H1 (cell line): Measurements from ENCODE around the gene CALCR. TPM values are rescaled to one million over a fixed set of nuclear protein-coding genes. Genes with fewer than 3 reads are reported as not detected.

Experiments used
- CTCF ChIA-PET: fragments of 300-600 bp; sonication (Branson Sonifier 250); formaldehyde crosslinking; loops from one replicate; lab custom pipeline; 2021; ENCODE audit not compliant: partially characterized antibody; lab: Charles Lee
- POLR2A ChIA-PET: fragments of 300-600 bp; sonication (Branson Sonifier 250); formaldehyde crosslinking; loops from one replicate; lab custom pipeline; 2021; ENCODE audit warnings: inconsistent platforms; ENCODE audit not compliant: partially characterized antibody; lab: Charles Lee
- DNase-seq, 2 experiments: peaks; one replicate each; pipeline versions ENCODE4 v3.0.0 to v3.0.0-alpha.2; 2010 to 2022; ENCODE audit warnings: low spot score in 2 of 2, low read depth in 1 of 2, mixed read lengths in 1 of 2
- FAIRE-seq: peaks from 2 replicates; lab custom pipeline; 2011; peaks lifted over from hg19 to GRCh38; lab: Jason Lieb, UNC
- H2AFZ ChIP-seq: 2 replicates; pipeline ENCODE4 v1.8.1; 2012; ENCODE audit warnings: low read length, inconsistent platforms
- H2AK5ac ChIP-seq: 2 replicates; pipeline ENCODE4 v1.6.1; 2013; ENCODE audit warnings: low read depth, low read length
- H2BK120ac ChIP-seq: replicated peaks from 2 replicates; pipeline ENCODE3; 2013; ENCODE audit warnings: low read depth, low read length, inconsistent platforms
- H2BK12ac ChIP-seq: 2 replicates; pipeline ENCODE4 v1.6.1; 2013; ENCODE audit warnings: low read depth, low read length
- H2BK15ac ChIP-seq: 2 replicates; pipeline ENCODE4 v1.6.1; 2013; ENCODE audit warnings: low read length
- H2BK20ac ChIP-seq: 2 replicates; pipeline ENCODE4 v1.6.1; 2013; ENCODE audit warnings: low read length
- H2BK5ac ChIP-seq: 2 replicates; pipeline ENCODE4 v1.6.1; 2013; ENCODE audit warnings: low read depth, low read length
- H3K14ac ChIP-seq: 2 replicates; pipeline ENCODE4 v1.6.1; 2013; ENCODE audit warnings: inconsistent platforms; ENCODE audit not compliant: insufficient read length
- H3K18ac ChIP-seq: 2 replicates; pipeline ENCODE4 v1.6.1; 2013; ENCODE audit warnings: low read length; ENCODE audit errors: extremely low read depth
- H3K23ac ChIP-seq: 2 replicates; pipeline ENCODE4 v1.6.1; 2013; ENCODE audit warnings: inconsistent platforms; ENCODE audit not compliant: insufficient read length
- H3K23me2 ChIP-seq: 2 replicates; pipeline ENCODE4 v1.6.1; 2013; ENCODE audit warnings: low read depth, low read length
- H3K27ac ChIP-seq: 2 replicates; pipeline ENCODE4 v1.6.1; 2011; ENCODE audit warnings: low read depth, low read length, inconsistent platforms
- H3K27me3 ChIP-seq, 4 experiments: replicated peaks in 1 of 4; 1 replicate in 1 of 4; 2 replicates in 3 of 4; pipeline versions ENCODE4 v1.6.1 to v1.8.1; 2011 to 2013; ENCODE audit warnings: low read length in 3 of 4, mild to moderate bottlenecking in 3 of 4, inconsistent platforms in 2 of 4, mixed read lengths in 2 of 4, moderate library complexity in 1 of 4; ENCODE audit not compliant: control insufficient read depth in 3 of 4, insufficient read depth in 3 of 4; ENCODE audit errors: extremely low read depth in 1 of 4
- H3K36me3 ChIP-seq, 4 experiments: 2 replicates each; pipeline versions ENCODE4 v1.6.1 to v1.8.1; 2011 to 2013; ENCODE audit warnings: mild to moderate bottlenecking in 4 of 4, low read length in 3 of 4, moderate library complexity in 2 of 4, control low read depth in 1 of 4, inconsistent platforms in 1 of 4; ENCODE audit not compliant: insufficient read depth in 4 of 4, control insufficient read depth in 2 of 4
- H3K4ac ChIP-seq: replicated peaks from 2 replicates; pipeline ENCODE3; 2013; ENCODE audit warnings: low read length, low read depth, mixed read lengths, inconsistent platforms; ENCODE audit not compliant: insufficient read length
- H3K4me1 ChIP-seq, 4 experiments: replicated peaks in 1 of 4; 1 replicate in 1 of 4; 2 replicates in 3 of 4; pipeline versions ENCODE4 v1.6.1 to v1.8.1; 2011 to 2013; ENCODE audit warnings: low read length in 3 of 4, inconsistent platforms in 2 of 4, mixed read lengths in 1 of 4; ENCODE audit not compliant: insufficient read depth in 4 of 4, control insufficient read depth in 3 of 4
- H3K4me2 ChIP-seq, 2 experiments: 2 replicates each; pipeline versions ENCODE4 v1.6.1 to v1.8.1; 2011 to 2013; ENCODE audit warnings: low read depth in 2 of 2, low read length in 2 of 2, control low read depth in 1 of 2, inconsistent platforms in 1 of 2, mild to moderate bottlenecking in 1 of 2; ENCODE audit not compliant: insufficient read depth in 1 of 2
- H3K4me3 ChIP-seq, 4 experiments: fragments of 200-600, 300-600 bp in 1 of 4; sonication (generic), shearing (Covaris generic), sonication (Bioruptor Twin) in 1 of 4; 2 replicates each; pipeline versions ENCODE4 v1.5.1 to v1.8.1; 2011 to 2016; ENCODE audit warnings: low read length in 4 of 4, low read depth in 3 of 4, control low read depth in 2 of 4, inconsistent platforms in 2 of 4, mild to moderate bottlenecking in 2 of 4, mixed read lengths in 1 of 4, moderate library complexity in 1 of 4; ENCODE audit not compliant: insufficient read depth in 2 of 4; ENCODE audit errors: extremely low read depth in 1 of 4
- H3K56ac ChIP-seq: replicated peaks from 2 replicates; pipeline ENCODE3; 2013; ENCODE audit warnings: low read depth, mild to moderate bottlenecking, mixed read lengths, low read length, inconsistent platforms; ENCODE audit not compliant: insufficient read length
- H3K79me1 ChIP-seq: 2 replicates; pipeline ENCODE4 v1.6.1; 2013; ENCODE audit warnings: low read depth, low read length, control low read depth
- H3K79me2 ChIP-seq, 2 experiments: 2 replicates each; pipeline versions ENCODE4 v1.6.1 to v1.8.1; 2012 to 2013; ENCODE audit warnings: low read length in 2 of 2, mild to moderate bottlenecking in 2 of 2, inconsistent platforms in 1 of 2; ENCODE audit not compliant: insufficient read depth in 2 of 2, control insufficient read depth in 1 of 2
- H3K9ac ChIP-seq, 4 experiments: replicated peaks in 1 of 4; 1 replicate in 1 of 4; 2 replicates in 3 of 4; pipeline versions ENCODE4 v1.6.1 to v1.8.1; 2011 to 2013; ENCODE audit warnings: low read depth in 3 of 4, low read length in 3 of 4, control low read depth in 2 of 4, mild to moderate bottlenecking in 2 of 4, moderate library complexity in 2 of 4, inconsistent platforms in 1 of 4; ENCODE audit errors: extremely low read depth in 1 of 4
- H3K9me3 ChIP-seq, 2 experiments: 2 replicates each; pipeline versions ENCODE4 v1.6.1 to v1.8.1; 2012 to 2013; ENCODE audit warnings: mild to moderate bottlenecking in 2 of 2, moderate library complexity in 2 of 2, control low read depth in 1 of 2, inconsistent platforms in 1 of 2, low read depth in 1 of 2, low read length in 1 of 2, mixed read lengths in 1 of 2; ENCODE audit not compliant: insufficient read depth in 2 of 2
- H4K20me1 ChIP-seq, 2 experiments: replicated peaks in 1 of 2; 2 replicates each; pipeline versions ENCODE3 to v1.8.1; 2011 to 2013; ENCODE audit warnings: inconsistent platforms in 2 of 2, low read length in 2 of 2, mild to moderate bottlenecking in 1 of 2; ENCODE audit not compliant: insufficient read depth in 2 of 2, control insufficient read depth in 1 of 2
- H4K5ac ChIP-seq: 2 replicates; pipeline ENCODE4 v1.6.1; 2013; ENCODE audit warnings: low read length, low read depth, mixed read lengths, inconsistent platforms; ENCODE audit not compliant: insufficient read length
- H4K8ac ChIP-seq: 2 replicates; pipeline ENCODE4 v1.8.0; 2013; ENCODE audit warnings: mild to moderate bottlenecking, moderate library complexity, low read length, inconsistent platforms; ENCODE audit not compliant: insufficient read depth; ENCODE audit errors: extremely low read depth
- H4K91ac ChIP-seq: replicated peaks from 2 replicates; pipeline ENCODE3; 2013; ENCODE audit warnings: low read length, mixed read lengths, inconsistent platforms; ENCODE audit not compliant: insufficient read length
- ASH2L ChIP-seq: fragments of 200-600, 300-600 bp; sonication (generic); IDR thresholded peaks from one replicate; pipeline ENCODE4 v1.7.1; 2017; ENCODE audit warnings: low read length
- CBX5 ChIP-seq: fragments of 300-800, 300-1000 bp; sonication (generic); IDR thresholded peaks from 2 replicates; pipeline ENCODE4 v1.7.1; 2016; ENCODE audit warnings: antibody characterized with exemption, low read length, low read depth
- CBX8 ChIP-seq: fragments of 300-800, 300-1000 bp; sonication (generic); IDR thresholded peaks from 2 replicates; pipeline ENCODE4 v1.7.1; 2016; ENCODE audit warnings: low read depth, low read length, borderline replicate concordance
- CEBPB ChIP-seq: IDR thresholded peaks from 2 replicates; pipeline ENCODE4 v1.6.1; 2012; ENCODE audit warnings: low read depth, low read length
- CREB1 ChIP-seq: IDR thresholded peaks from 2 replicates; pipeline ENCODE4 v1.6.1; 2012; ENCODE audit warnings: inconsistent platforms
- EGR1 ChIP-seq: IDR thresholded peaks from 2 replicates; pipeline ENCODE4 v1.6.1; 2011; ENCODE audit warnings: low read depth, low read length, borderline replicate concordance
- EP300 ChIP-seq, 2 experiments: IDR thresholded peaks; 1 replicate in 1 of 2; 2 replicates in 1 of 2; pipeline ENCODE4 v1.6.1; 2011 to 2012; ENCODE audit warnings: low read depth in 2 of 2, low read length in 2 of 2, mild to moderate bottlenecking in 2 of 2, borderline replicate concordance in 1 of 2, inconsistent platforms in 1 of 2, moderate library complexity in 1 of 2
- JUND ChIP-seq: IDR thresholded peaks from 2 replicates; pipeline ENCODE4 v1.6.1; 2011; ENCODE audit warnings: mild to moderate bottlenecking, improper control_type of control experiment, low read length
- KDM4A ChIP-seq: IDR thresholded peaks from one replicate; pipeline ENCODE4 v1.7.1; 2012; ENCODE audit warnings: low read depth, mild to moderate bottlenecking, moderate library complexity, low read length, inconsistent platforms; ENCODE audit not compliant: severe bottlenecking
- POLR2A ChIP-seq, 2 experiments: IDR thresholded peaks; 1 replicate in 1 of 2; 2 replicates in 1 of 2; pipeline ENCODE4 v1.6.1; 2011; ENCODE audit warnings: low read depth in 2 of 2, low read length in 2 of 2, mild to moderate bottlenecking in 2 of 2; ENCODE audit errors: control extremely low read depth in 1 of 2
- RNF2 ChIP-seq: fragments of 200-900, 300-1000 bp; sonication (generic); IDR thresholded peaks from 2 replicates; pipeline ENCODE4 v1.7.1; 2016; ENCODE audit warnings: borderline replicate concordance, low read depth, mild to moderate bottlenecking, antibody characterized with exemption, low read length; ENCODE audit not compliant: poor library complexity, severe bottlenecking; ENCODE audit errors: missing control alignments
- SRF ChIP-seq: IDR thresholded peaks from 2 replicates; pipeline ENCODE4 v1.6.1; 2011; ENCODE audit warnings: mild to moderate bottlenecking, low read depth, low read length, moderate library complexity
- TAF1 ChIP-seq: IDR thresholded peaks from 2 replicates; pipeline ENCODE4 v1.6.1; 2011; ENCODE audit warnings: mild to moderate bottlenecking, low read depth, low read length
- TCF12 ChIP-seq: IDR thresholded peaks from 2 replicates; pipeline ENCODE4 v1.6.1; 2011; ENCODE audit warnings: low read depth, mild to moderate bottlenecking, low read length
- WGBS, 2 experiments: shearing (Covaris generic) in 1 of 2; methylation state at CpG; one replicate each; pipeline versions ENCODE4 v1.1.6 to v1.1.7; 2013 to 2015; ENCODE audit warnings: low lambda C conversion rate in 2 of 2, mixed read lengths in 2 of 2, inconsistent platforms in 1 of 2, low coverage in 1 of 2, missing lambda C conversion rate in 1 of 2; ENCODE audit not compliant: insufficient replicate concordance in 2 of 2, insufficient coverage in 1 of 2, insufficient read length in 1 of 2; ENCODE audit errors: extremely low coverage in 1 of 2, missing lambda C conversion rate in 1 of 2; 5-methylcytosine and 5-hydroxymethylcytosine counted together
- polyA plus RNA-seq, 7 experiments: library from polyadenylated mRNA; depleted of rRNA in 3 of 7; stranded (reverse) in 5 of 7; unstranded in 2 of 7; fragments of >200 nt in 5 of 7; fragments of 200-250 nt in 2 of 7; gene quantifications; 1 replicate in 5 of 7; 2 replicates in 1 of 7; 4 replicates in 1 of 7; pipeline versions ENCODE4 v1.2.1 to v1.2.3, GENCODE V29; 2011 to 2013; ENCODE audit warnings: missing spikeins in 2 of 7, mixed read lengths in 2 of 7
- total RNA-seq: library from RNA; stranded (reverse); fragmentation: NEBNext Ultra II Directional; extraction: Animal tissue kit (Norgen Biotek cat#: 25700); gene quantifications from 2 replicates; pipeline ENCODE4 v1.2.1, GENCODE V29; 2021
- TF ChIP-seq, protein P1 (sequence below): IDR thresholded peaks from 2 replicates; pipeline ENCODE4 v1.6.1; 2011; ENCODE audit warnings: low read length, improper control_type of control experiment

The CALCR gene
- total and polyA plus RNA-seq, 2 of the 8 experiments (the other 6 are each of a cell fraction or from before 2014, with no cell fraction given), result 1.0 to 3.6 TPM

DNA sequence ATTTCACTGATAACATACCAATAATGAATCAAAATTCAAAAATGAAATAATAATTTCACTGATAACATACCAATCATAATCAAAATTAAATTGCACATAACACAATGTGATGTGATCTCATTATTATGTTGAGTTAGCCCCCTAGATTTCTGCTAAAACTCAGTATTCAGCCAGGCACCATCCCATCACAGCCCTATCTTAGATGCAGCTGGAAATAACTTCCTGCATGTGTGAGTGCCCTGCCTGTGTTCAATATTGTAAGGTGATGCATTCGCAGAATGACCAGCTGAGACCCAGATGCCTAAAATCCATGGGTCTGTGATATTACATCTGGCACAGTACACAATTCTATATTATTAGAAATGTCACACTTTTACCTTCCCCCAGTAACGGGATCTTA, 142.4 kb downstream of the CALCR start:
- Histone ChIP-seq H3K27ac (no peak overlapping the region), H4K91ac (no peak overlapping the region), H3K4me3 (no peak overlapping the region), H3K4me1 (no peaks in the 10 kb centered on the region), H4K20me1 (no peaks in the 10 kb centered on the region), H2BK120ac (no peak overlapping the region), H2BK20ac (no peak overlapping the region), H3K9ac (no peak overlapping the region), H3K18ac (no peak overlapping the region), H3K4ac (no peak overlapping the region), H4K8ac (no peak overlapping the region), H3K36me3 (no peaks in the 10 kb centered on the region), H4K5ac (no peak overlapping the region), H3K56ac (no peak overlapping the region), H2BK5ac (no peak overlapping the region), H3K14ac (no peak overlapping the region), H3K9me3 (no peaks in the 10 kb centered on the region), H3K79me2 (no peaks in the 10 kb centered on the region), H3K27me3 (no peaks in the 10 kb centered on the region), H2BK12ac (no peak overlapping the region), H2AK5ac (no peak overlapping the region), H2AFZ (no peak overlapping the region), H3K23ac (no peak overlapping the region), H3K4me2 (no peak overlapping the region), H3K23me2 (no peaks in the 10 kb centered on the region), H2BK15ac (no peak overlapping the region), H3K79me1 (no peaks in the 10 kb centered on the region)
- CTCF ChIA-PET, result interaction anchor here (3.7 kb wide), 1 partner anchor 11 kb away, joined by 19 read pairs; no protein-coding TSS in a partner anchor
- no peak for FAIRE-seq
- WGBS, 2 experiments, result 93% methylated on average over 2 of the region's 2 CpGs; no CpG with 5 or more reads in 1 of the 2 experiments
- POLR2A ChIA-PET, result no interaction called here
- no peak for DNase-seq
- no peak for TF ChIP-seq CBX5
- no peak for TF ChIP-seq SRF
- no peak for TF ChIP-seq CEBPB
- TF ChIP-seq TCF12, result no peak
- TF ChIP-seq ASH2L, result no peak
- no peak for TF ChIP-seq JUND
- TF ChIP-seq, protein P1, sequence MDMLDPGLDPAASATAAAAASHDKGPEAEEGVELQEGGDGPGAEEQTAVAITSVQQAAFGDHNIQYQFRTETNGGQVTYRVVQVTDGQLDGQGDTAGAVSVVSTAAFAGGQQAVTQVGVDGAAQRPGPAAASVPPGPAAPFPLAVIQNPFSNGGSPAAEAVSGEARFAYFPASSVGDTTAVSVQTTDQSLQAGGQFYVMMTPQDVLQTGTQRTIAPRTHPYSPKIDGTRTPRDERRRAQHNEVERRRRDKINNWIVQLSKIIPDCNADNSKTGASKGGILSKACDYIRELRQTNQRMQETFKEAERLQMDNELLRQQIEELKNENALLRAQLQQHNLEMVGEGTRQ, result no peak
- no peak for TF ChIP-seq POLR2A (IDR thresholded peaks at IDR 0.05; ENCODE audit: control extremely low read depth in 1 of 2, low read depth in 2 of 2, low read length in 2 of 2)
- TF ChIP-seq CREB1, result no peak
- TF ChIP-seq CBX8, result no peak
- TF ChIP-seq RNF2, result no peak
- TF ChIP-seq TAF1, result no peak
- TF ChIP-seq EP300 (IDR thresholded peaks at IDR 0.05; ENCODE audit: borderline replicate concordance in 1 of 2, low read depth in 2 of 2, low read length in 2 of 2), result no peak
- TF ChIP-seq KDM4A, result no peak
- TF ChIP-seq EGR1, result no peak
